Subcutaneous preadipocyte (primary cell): ENCODE measurements around the gene PGBD4. TPM values are rescaled to one million over a fixed set of nuclear protein-coding genes. Genes with fewer than 3 reads are reported as not detected.

ENCODE experiments used
- total RNA-seq: library from RNA; depleted of rRNA; stranded (reverse); fragments of >200 nt; gene quantifications from 2 replicates; pipeline ENCODE4 v1.2.3, GENCODE V29; 2012

PGBD4 gene
- total RNA-seq: 1.8 and 2.2 TPM in 2 replicates

GRCh38 chr15:34101366-34102174 lies at the start of gene PGBD4, which contains the start of gene EMC7:
Gene PGBD4, plus strand, starts transcription at chr15:34102083. Its CDS starts 449 bp downstream, at chr15:34102532.
Gene EMC7, minus strand, starts transcription at chr15:34101862. Its CDS starts 23 bp downstream, at chr15:34101839.

Other genes with a start within 250 kb of the PGBD4 start
- under 0.01 TPM in 1 of 2 replicates, not detected in the other for gene CHRM5, start 133.6 kb upstream of the PGBD4 start, total RNA-seq
- gene AVEN, start 62.9 kb upstream of the PGBD4 start, total RNA-seq: 16.8 and 17.6 TPM in 2 replicates
- gene EMC7, start 221 bp upstream of the PGBD4 start, total RNA-seq: 30.9 and 32.7 TPM in 2 replicates
- gene KATNBL1, start 108.0 kb downstream of the PGBD4 start, total RNA-seq: 30.1 and 52.4 TPM in 2 replicates
- 109 and 122 TPM in 2 replicates for gene EMC4, start 122.9 kb downstream of the PGBD4 start, total RNA-seq
- gene SLC12A6, start 235.7 kb downstream of the PGBD4 start, total RNA-seq: 16.5 and 16.8 TPM in 2 replicates
- 227 and 228 TPM in 2 replicates for gene NOP10, start 241.1 kb downstream of the PGBD4 start, total RNA-seq
- not detected in 2 replicates for gene NUTM1, start 241.2 kb downstream of the PGBD4 start, total RNA-seq